ENCODE results near the gene AP2M1.

The AP2M1 gene

DNA sequence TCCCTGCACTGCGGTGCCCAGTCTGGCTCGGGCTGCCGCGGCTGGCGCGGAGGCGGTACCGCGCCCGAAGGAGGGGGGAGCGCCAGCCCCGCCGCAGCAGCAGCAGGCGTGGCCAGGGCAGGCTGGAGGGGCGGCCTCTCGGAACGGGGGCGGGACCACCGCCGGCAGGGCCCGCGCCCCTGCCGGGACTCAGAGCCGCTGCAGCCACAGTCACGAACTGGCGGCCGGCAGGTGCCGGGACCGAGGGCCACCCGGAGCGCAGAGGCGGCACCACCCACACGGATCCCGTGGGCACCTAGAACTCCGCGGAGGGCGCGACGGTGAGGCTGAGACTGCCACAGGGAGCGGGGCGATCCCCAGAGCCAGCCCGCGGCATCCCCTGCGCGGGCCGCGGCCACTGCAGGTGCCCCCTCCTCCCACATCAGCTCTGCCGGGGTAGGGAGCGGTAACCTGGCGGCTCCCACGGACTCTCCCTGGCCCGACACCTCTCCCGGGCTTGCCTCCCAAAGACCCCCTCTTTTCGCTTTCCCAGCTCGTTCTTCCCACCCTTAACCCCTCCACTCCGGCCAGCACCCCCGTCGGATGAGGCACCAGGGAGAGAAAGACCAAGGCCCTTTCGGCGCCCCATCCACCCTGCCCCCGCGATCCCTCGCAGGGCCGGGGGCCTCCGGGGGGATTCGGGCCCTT is 54.9 kb downstream of the AP2M1 start, which contains the start of gene VWA5B2:
Gene VWA5B2 (plus strand): TSS at position 192 of the 687 bp plus-strand sequence. CDS start 944 bp downstream, outside the sequence.
- peak; percentile 70 for DNase-seq

DNA sequence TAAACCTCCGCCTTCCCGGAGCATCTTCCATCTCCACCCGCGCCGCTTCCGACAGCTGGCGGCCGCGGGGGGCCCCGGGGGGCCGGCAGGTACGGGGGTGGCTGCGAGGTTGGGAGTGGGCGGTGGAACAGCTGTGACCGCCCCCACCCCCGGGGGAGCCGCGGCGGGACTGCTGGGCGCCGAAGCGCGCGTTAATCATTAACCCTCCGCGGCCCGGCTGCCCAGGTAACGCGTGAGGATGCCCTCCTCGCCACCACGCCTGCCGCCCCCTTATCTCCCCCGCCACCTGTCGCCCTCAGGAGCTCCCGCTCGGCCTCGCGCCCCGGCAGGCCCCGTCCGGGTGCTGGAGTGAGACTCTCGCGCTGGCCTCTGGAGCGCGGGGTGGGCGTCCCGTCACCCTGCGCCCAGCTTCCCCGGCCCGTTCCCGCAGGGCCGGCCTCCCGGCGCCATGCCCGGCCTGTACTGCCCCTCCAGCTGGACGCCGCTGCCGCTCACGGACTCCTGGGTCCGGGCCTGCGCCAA is 55.5 kb downstream of the AP2M1 start:
- no peak for DNase-seq

DNA sequence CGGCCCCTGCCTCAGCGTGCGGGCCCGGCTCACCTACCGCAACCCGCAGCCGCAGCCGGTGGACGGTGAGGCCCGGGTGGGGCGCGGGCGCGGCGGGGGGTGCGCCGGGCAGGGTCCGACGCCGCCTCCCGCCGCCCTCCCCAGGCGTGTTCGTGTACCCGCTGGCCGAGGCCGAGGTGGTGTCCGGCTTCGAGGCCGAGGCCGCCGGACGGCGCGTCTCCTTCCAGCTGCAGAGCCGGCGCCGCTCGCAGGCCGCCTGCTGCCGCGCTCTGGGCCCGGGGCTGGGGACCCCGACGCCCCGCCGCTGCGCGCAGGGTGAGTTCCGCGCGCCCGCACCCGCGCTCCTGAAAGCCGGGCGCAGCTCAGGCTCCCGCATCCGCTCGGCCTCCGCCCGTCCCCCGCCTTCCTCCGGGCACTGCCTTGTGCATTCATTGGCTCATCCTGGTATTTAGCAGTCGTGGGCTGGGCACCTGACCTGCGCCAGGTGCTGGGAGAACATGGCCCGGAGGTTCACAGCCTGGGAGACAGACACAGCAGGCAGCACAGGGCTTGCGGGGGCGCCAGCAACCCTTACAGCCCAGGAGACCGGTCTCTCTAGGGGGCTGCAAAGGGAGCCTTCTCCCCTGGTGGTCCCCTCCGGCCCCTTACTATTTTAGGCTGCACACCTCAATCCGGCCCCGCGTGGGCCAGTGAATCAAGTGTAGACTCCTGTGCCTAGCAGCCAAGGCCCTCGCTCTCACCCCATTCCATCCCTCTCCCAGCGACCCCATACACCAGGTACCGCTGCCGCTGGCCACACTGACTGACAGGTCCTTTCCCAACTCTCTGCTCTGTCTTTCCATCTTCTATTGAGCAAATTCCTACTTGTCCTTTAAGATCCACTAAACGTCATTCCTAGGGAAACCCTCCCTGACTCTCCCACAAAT is 56.2 kb downstream of the AP2M1 start:
- no peak for DNase-seq

DNA sequence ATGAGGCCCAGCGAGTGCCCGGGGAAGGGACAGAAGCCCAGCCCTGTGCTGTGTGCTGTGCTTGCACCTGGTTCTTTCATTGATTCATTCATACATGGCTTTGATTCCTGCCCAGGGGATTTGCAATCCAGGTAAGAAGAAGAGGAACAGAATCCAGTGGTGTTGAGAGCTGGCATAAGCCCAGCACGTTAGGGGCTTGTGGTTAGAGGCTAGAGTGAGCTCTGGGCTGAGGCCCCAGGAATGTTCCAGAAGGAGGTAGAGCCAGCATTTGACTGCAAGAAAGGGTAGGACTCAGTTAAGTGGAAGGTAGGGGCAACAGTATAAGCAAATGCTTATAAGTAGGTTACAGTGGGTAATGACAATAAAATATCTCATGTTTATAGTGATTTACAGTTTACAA is 57.0 kb downstream of the AP2M1 start:
- DNase-seq, result no peak

DNA sequence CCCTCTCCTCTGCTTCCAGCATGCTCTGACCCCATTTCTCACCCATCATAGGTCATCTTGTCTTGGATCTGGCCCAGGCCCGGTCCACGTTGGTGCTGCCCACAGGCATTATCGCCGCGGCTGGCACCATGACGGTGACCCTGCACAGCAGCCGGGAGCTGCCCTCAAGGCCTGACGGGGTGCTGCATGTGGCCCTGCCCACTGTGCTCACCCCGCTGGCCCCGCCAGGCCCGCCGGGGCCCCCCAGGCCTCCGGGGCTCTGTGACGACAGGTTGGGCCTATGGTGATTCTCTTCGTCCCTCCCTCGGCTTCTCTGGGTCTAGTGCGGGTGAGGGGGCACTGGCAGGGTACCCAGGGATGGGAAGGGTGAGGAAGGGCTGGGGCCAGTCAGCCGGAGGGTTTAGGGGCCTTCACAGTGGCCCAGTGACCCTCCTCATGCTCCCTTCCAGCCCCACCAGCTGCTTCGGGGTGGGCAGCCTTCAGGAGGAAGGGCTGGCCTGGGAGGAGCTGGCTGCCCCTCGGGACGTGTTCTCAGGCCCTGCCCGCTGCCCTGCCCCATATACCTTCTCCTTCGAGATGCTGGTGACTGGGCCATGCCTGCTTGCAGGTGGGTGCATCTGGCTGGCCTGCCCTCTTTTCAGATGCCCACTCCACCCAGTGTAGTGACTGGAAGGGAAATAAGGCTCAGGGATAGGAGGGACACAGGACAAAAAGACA is 58.6 kb downstream of the AP2M1 start:
- DNase-seq, result no peak

Measured in activated CD4-positive, alpha-beta T cell treated with anti-CD3 and anti-CD28 coated beads, Interleukin-2, amount 50 U/mL, for 1 hour (primary cell).